SW 1271 (cell line): Measurements from ENCODE around the gene CCDC112.
"Not testable (repeated sequence)": the region's sequence is repeated elsewhere in the genome, so short reads cannot be mapped to it uniquely, and the experiment has no call there.

ENCODE experiments used
- DNase-seq, 2 experiments: peaks; one replicate each; lab custom pipeline; 2025; lab: John Stamatoyannopoulos, UW

Gene CCDC112

GRCh38 chr5:115296124-115297022 lies at the start of gene CCDC112:
CCDC112 (minus strand) TSS chr5:115296654; CDS start chr5:115296543, 111 bp downstream.
- peak; percentile 14 to 76 for DNase-seq

- DNase-seq, result no peak
Measured at GRCh38 chr5:115345344-115345743, 48.9 kb upstream of the CCDC112 start.

GRCh38 chr5:115343855-115344254 lies 47.4 kb upstream of the CCDC112 start:
- no peak for DNase-seq

- no peak for DNase-seq
Measured at GRCh38 chr5:115342590-115343377, 46.3 kb upstream of the CCDC112 start.

GRCh38 chr5:115341745-115342144 lies 45.3 kb upstream of the CCDC112 start:
- DNase-seq, result no peak

GRCh38 chr5:115338851-115339250 lies 42.4 kb upstream of the CCDC112 start:
- DNase-seq, result no peak

- no peak for DNase-seq
Measured at GRCh38 chr5:115337882-115338281, 41.4 kb upstream of the CCDC112 start.

GRCh38 chr5:115336964-115337363 lies 40.5 kb upstream of the CCDC112 start:
- DNase-seq, result no peak

GRCh38 chr5:115336201-115336720 lies 39.8 kb upstream of the CCDC112 start:
- DNase-seq, result no peak

GRCh38 chr5:115335301-115335700 lies 38.8 kb upstream of the CCDC112 start:
- no peak for DNase-seq

GRCh38 chr5:115333164-115333563 lies 36.7 kb upstream of the CCDC112 start:
- no peak for DNase-seq

GRCh38 chr5:115330830-115331229 lies 34.4 kb upstream of the CCDC112 start:
- DNase-seq, result no peak

GRCh38 chr5:115329475-115329874 lies 33.0 kb upstream of the CCDC112 start:
- DNase-seq, result no peak

- DNase-seq, result not testable (repeated sequence)
Measured at GRCh38 chr5:115328617-115329274, 32.3 kb upstream of the CCDC112 start.

GRCh38 chr5:115325296-115325959 lies 29.0 kb upstream of the CCDC112 start:
- no peak for DNase-seq

GRCh38 chr5:115324021-115324420 lies 27.6 kb upstream of the CCDC112 start:
- no peak for DNase-seq

- DNase-seq, result no peak
Measured at GRCh38 chr5:115322729-115323128, 26.3 kb upstream of the CCDC112 start.

GRCh38 chr5:115321309-115321708 lies 24.9 kb upstream of the CCDC112 start:
- DNase-seq, result no peak

GRCh38 chr5:115320515-115320914 lies 24.1 kb upstream of the CCDC112 start:
- no peak for DNase-seq

- no peak for DNase-seq
Measured at GRCh38 chr5:115320006-115320405, 23.6 kb upstream of the CCDC112 start.

- DNase-seq, result no peak
Measured at GRCh38 chr5:115319007-115319406, 22.6 kb upstream of the CCDC112 start.

- DNase-seq, result no peak
Measured at GRCh38 chr5:115317736-115318135, 21.3 kb upstream of the CCDC112 start.
